PC-3 (cell line): ENCODE results near the gene EFNA5. TPM values are rescaled to one million over a fixed set of nuclear protein-coding genes. Genes with fewer than 3 reads are reported as not detected.

ENCODE experiments used
- ATAC-seq: fragments of 200-7000 bp; cut with Tn5 transposase; 2 replicates; pipeline ENCODE4 v1.9.1; 2020; ENCODE audit warnings: mild to moderate bottlenecking, moderate library complexity
- BruUV-seq: library from RNA; stranded (reverse); fragments of 400-500 nt; replicated peaks from 2 replicates; lab custom pipeline; 2021; lab: Mats Ljungman, UMichigan
- CTCF ChIA-PET: fragments of 300-600 bp; sonication (Branson Sonifier 250); formaldehyde crosslinking; loops from one replicate; lab custom pipeline; 2022; ENCODE audit warnings: antibody characterized with exemption; lab: Charles Lee
- POLR2A ChIA-PET: fragments of 300-600 bp; sonication (Branson Sonifier 250); formaldehyde crosslinking; loops from one replicate; lab custom pipeline; 2022; ENCODE audit warnings: antibody characterized with exemption; ENCODE audit not compliant: unreplicated experiment; lab: Charles Lee
- DNase-seq: peaks from one replicate; pipeline ENCODE4 v3.0.0-alpha.2; 2015
- H2AFZ ChIP-seq: fragments of 300-600 bp; sonication (generic); 2 replicates; pipeline ENCODE4 v1.6.0; 2016; ENCODE audit warnings: antibody characterized with exemption, low read length
- H3F3A ChIP-seq: fragments of 300-600 bp; sonication (generic); one replicate; pipeline ENCODE4 v1.6.0; 2017; ENCODE audit warnings: antibody characterized with exemption, low read length, control low read depth, mild to moderate bottlenecking; ENCODE audit not compliant: unreplicated experiment
- H3K27ac ChIP-seq: fragments of 300-600 bp; sonication (generic); 2 replicates; pipeline ENCODE4 v1.5.1; 2016; ENCODE audit warnings: mild to moderate bottlenecking, low read length
- H3K27me3 ChIP-seq: fragments of 300-600 bp; sonication (generic); 2 replicates; pipeline ENCODE4 v1.6.1; 2016; ENCODE audit warnings: low read length, mixed read lengths
- H3K36me3 ChIP-seq: fragments of 300-600 bp; sonication (generic); 2 replicates; pipeline ENCODE4 v1.6.1; 2016; ENCODE audit warnings: low read depth, mixed run types, low read length, mixed read lengths
- H3K4me1 ChIP-seq: fragments of 300-600 bp; sonication (generic); 2 replicates; pipeline ENCODE4 v1.5.1; 2016; ENCODE audit warnings: low read length; ENCODE audit not compliant: insufficient read depth
- H3K4me2 ChIP-seq: fragments of 300-600 bp; sonication (generic); 2 replicates; pipeline ENCODE4 v1.6.0; 2016; ENCODE audit warnings: low read length
- H3K4me3 ChIP-seq: fragments of 300-600 bp; sonication (generic); 2 replicates; pipeline ENCODE4 v1.5.1; 2016; ENCODE audit warnings: mild to moderate bottlenecking, low read length, mixed read lengths
- H3K79me2 ChIP-seq: fragments of 300-600 bp; sonication (generic); 2 replicates; pipeline ENCODE4 v1.6.1; 2017; ENCODE audit warnings: low read length, mixed read lengths
- H3K9ac ChIP-seq: fragments of 300-600 bp; sonication (generic); 2 replicates; pipeline ENCODE4 v1.6.0; 2016; ENCODE audit warnings: mild to moderate bottlenecking, low read length
- H3K9me2 ChIP-seq: fragments of 300-600 bp; sonication (generic); replicated peaks from 2 replicates; pipeline ENCODE4 v1.6.1; 2016; ENCODE audit warnings: mixed run types, low read length, mixed read lengths
- H3K9me3 ChIP-seq: fragments of 300-600 bp; sonication (generic); 2 replicates; pipeline ENCODE4 v1.6.1; 2016; ENCODE audit warnings: low read length, mixed read lengths
- H4K20me1 ChIP-seq: fragments of 300-600 bp; sonication (generic); 2 replicates; pipeline ENCODE4 v1.6.1; 2016; ENCODE audit warnings: low read length, mixed read lengths
- EZH2 ChIP-seq: fragments of 300-600 bp; sonication (generic); IDR thresholded peaks from one replicate; pipeline ENCODE4 v1.6.1; 2017; ENCODE audit warnings: antibody characterized with exemption, mild to moderate bottlenecking, low read length; ENCODE audit not compliant: unreplicated experiment
- EZH2phosphoT487 ChIP-seq: fragments of 300-600 bp; sonication (generic); IDR thresholded peaks from 2 replicates; pipeline ENCODE4 v1.6.1; 2018; ENCODE audit warnings: mild to moderate bottlenecking, antibody characterized with exemption, low read length, borderline replicate concordance
- intact Hi-C: fragments of 100-400 bp; cut with micrococcal nuclease; formaldehyde crosslinking; loops from 2 replicates; pipeline ENCODE4 v1.9.0; 2023
- total RNA-seq: library from RNA; depleted of rRNA; stranded (reverse); fragments of >200 nt; gene quantifications from 2 replicates; pipeline ENCODE4 v1.2.3, GENCODE V29; 2014
- TF ChIP-seq, protein P1 (sequence below): fragments of 300-600 bp; sonication (generic); conservative IDR thresholded peaks from 2 replicates; pipeline ENCODE4 v1.5.1; 2017; ENCODE audit warnings: antibody characterized with exemption, low read depth, mild to moderate bottlenecking, low read length

The EFNA5 gene
- total RNA-seq, 1 experiment from 2014 or later: 5.4 TPM

DNA sequence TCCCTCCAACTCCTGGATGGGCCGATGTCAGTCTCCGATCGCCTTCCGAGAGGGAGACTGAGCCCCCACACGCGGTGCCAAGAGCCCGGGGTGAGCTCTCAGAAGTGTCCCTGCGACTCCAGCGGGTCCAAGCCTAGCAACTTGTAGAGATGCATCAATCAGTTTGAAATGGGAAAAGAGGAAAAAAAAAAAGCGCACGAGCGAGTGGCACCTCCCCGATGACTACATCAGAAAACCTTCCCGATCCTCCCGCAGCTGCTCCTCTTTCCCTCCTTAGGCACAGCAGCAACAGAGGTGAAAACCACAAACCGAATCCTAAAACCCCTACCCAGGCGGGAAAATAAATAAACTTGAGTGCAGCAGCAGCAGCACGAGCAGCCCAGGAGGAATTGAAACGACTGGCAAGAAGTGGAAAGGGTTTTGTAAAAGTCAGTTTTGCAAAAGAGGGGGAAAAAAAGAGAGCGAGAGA is 1.0 kb upstream of the EFNA5 start:
- DNase-seq: peak; percentile 70
- TF ChIP-seq, protein P1, sequence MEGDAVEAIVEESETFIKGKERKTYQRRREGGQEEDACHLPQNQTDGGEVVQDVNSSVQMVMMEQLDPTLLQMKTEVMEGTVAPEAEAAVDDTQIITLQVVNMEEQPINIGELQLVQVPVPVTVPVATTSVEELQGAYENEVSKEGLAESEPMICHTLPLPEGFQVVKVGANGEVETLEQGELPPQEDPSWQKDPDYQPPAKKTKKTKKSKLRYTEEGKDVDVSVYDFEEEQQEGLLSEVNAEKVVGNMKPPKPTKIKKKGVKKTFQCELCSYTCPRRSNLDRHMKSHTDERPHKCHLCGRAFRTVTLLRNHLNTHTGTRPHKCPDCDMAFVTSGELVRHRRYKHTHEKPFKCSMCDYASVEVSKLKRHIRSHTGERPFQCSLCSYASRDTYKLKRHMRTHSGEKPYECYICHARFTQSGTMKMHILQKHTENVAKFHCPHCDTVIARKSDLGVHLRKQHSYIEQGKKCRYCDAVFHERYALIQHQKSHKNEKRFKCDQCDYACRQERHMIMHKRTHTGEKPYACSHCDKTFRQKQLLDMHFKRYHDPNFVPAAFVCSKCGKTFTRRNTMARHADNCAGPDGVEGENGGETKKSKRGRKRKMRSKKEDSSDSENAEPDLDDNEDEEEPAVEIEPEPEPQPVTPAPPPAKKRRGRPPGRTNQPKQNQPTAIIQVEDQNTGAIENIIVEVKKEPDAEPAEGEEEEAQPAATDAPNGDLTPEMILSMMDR: no peak
- no peak for TF ChIP-seq EZH2phosphoT487
- TF ChIP-seq EZH2: no peak
- Histone ChIP-seq H3K9ac (peak overlapping the region; percentile 82), H3K4me3 (peak overlapping the region; percentile 83), H3K27me3 (peaks cover 23% of the 10 kb centered on the region; the same call in 1 of the 2 replicates), H3K36me3 (no peaks in the 10 kb centered on the region), H4K20me1 (peaks cover 20% of the 10 kb centered on the region), H3K9me2 (no peaks in the 10 kb centered on the region), H3K4me1 (peaks cover 38% of the 10 kb centered on the region), H3K27ac (peak overlapping the region; percentile 76), H3F3A (no peaks in the 10 kb centered on the region), H3K79me2 (peaks cover 47% of the 10 kb centered on the region), H3K4me2 (peak overlapping the region; percentile 99), H3K9me3 (no peaks in the 10 kb centered on the region), H2AFZ (peak overlapping the region; percentile 71)
- ChIA-PET CTCF (interaction anchor here (0.6 to 1.2 kb wide), 4 partner anchors 100 to 674 kb away, joined by 3 to 10 read pairs (median 4); no protein-coding TSS in a partner anchor), POLR2A (interaction anchor here (0.6 to 1.2 kb wide), 4 partner anchors 100 to 455 kb away, joined by 4 to 7 read pairs (median 4); no protein-coding TSS in a partner anchor)
- BruUV-seq: TSS peak; percentile 26
- intact Hi-C loops: loop anchor here (1.0 to 10.0 kb wide), 11 partner anchors 99 to 1733 kb away; partner anchors contain the start of gene PJA2
- ATAC-seq: no peak

DNA sequence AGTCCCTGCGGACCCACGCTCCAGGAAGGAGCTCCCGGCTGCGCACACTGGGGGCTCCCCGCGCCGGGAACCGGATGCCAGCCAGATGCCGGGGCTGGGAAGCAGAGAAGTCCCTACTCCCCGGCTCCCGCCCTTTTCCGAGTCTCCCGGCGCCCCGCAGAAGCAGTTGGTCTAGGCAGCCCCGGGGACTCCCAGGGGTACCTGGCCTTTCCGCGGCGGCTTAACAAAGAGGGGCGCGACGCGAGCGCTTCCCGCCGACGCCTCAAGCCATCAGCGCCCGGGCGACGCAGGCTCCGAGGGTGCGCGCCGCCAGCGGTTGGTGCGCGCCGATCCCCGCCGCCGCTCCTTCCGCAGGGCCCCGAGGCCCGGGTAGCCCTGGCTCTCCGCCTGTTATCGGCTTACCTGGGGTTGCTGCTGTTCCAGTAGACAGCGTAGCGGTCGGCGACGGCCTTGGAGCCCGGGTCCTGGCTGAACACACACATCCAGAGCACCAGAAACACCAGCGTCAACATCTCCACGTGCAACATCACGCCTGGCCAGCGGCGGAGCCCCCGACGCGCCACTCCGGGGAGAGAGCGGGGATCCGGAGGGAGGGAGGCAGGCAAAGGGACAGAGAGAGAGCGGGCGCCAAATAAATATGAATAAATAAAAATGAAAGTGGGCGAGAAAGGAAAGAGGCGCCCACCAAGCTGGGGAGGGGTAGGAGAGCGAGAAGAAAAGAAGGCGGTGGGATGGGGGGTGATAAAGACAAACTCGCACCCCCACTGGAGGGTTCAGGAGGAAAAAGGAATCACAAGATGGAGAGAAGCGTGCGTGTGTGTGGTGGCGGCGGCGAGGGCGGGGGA is 428 bp downstream of the EFNA5 start:
- ATAC-seq (peak; percentile 4), DNase-seq (peak; percentile 43)
- TF ChIP-seq, protein P1: no peak
- TF ChIP-seq EZH2: no peak
- TF ChIP-seq EZH2phosphoT487: no peak
- H3K4me2 ChIP-seq: peak overlapping the region; percentile 99
- CTCF ChIA-PET: interaction anchor here (1.2 kb wide), 1 partner anchor 98 kb away, joined by 4 read pairs; no protein-coding TSS in a partner anchor
- no peaks in the 10 kb centered on the region for H3F3A ChIP-seq
- H3K4me1 ChIP-seq: peaks cover 38% of the 10 kb centered on the region
- POLR2A ChIA-PET: no interaction called here
- H3K9ac ChIP-seq: peak overlapping the region; percentile 82
- no peaks in the 10 kb centered on the region for H3K9me2 ChIP-seq
- no TSS peak for BruUV-seq
- no peaks in the 10 kb centered on the region for H3K36me3 ChIP-seq
- H3K27me3 ChIP-seq: peaks cover 23% of the 10 kb centered on the region; the same call in 1 of the 2 replicates
- peak overlapping the region; percentile 83 for H3K4me3 ChIP-seq
- no peaks in the 10 kb centered on the region for H3K9me3 ChIP-seq
- H3K27ac ChIP-seq: peak overlapping the region; percentile 29
- peaks cover 61% of the 10 kb centered on the region for H3K79me2 ChIP-seq
- H2AFZ ChIP-seq: peak overlapping the region; percentile 70
- H4K20me1 ChIP-seq: peaks cover 28% of the 10 kb centered on the region
- intact Hi-C loops: loop anchor here (2.0 to 10.0 kb wide), 7 partner anchors 148 to 1734 kb away; partner anchors contain the start of gene PJA2
